DMS153 treated with DMSO at 0.1 percent for 48 hours (cell line): Measurements from ENCODE around the gene PPP1R10.
"Not testable (repeated sequence)": the region's sequence is repeated elsewhere in the genome, so short reads cannot be mapped to it uniquely, and the experiment has no call there.

ENCODE experiments used
- DNase-seq: peaks from one replicate; lab custom pipeline; 2025; ENCODE audit not compliant: unreplicated experiment; lab: John Stamatoyannopoulos, UW

The PPP1R10 gene

GRCh38 chr6:30616811-30617564 lies at the start of gene PPP1R10:
PPP1R10 (minus strand) TSS chr6:30617243; CDS start chr6:30609944, 7,299 bp downstream.
- peak; percentile 98 for DNase-seq

- not testable (repeated sequence) for DNase-seq
Measured at GRCh38 chr6:30666300-30666699, 49.3 kb upstream of the PPP1R10 start.

DNA sequence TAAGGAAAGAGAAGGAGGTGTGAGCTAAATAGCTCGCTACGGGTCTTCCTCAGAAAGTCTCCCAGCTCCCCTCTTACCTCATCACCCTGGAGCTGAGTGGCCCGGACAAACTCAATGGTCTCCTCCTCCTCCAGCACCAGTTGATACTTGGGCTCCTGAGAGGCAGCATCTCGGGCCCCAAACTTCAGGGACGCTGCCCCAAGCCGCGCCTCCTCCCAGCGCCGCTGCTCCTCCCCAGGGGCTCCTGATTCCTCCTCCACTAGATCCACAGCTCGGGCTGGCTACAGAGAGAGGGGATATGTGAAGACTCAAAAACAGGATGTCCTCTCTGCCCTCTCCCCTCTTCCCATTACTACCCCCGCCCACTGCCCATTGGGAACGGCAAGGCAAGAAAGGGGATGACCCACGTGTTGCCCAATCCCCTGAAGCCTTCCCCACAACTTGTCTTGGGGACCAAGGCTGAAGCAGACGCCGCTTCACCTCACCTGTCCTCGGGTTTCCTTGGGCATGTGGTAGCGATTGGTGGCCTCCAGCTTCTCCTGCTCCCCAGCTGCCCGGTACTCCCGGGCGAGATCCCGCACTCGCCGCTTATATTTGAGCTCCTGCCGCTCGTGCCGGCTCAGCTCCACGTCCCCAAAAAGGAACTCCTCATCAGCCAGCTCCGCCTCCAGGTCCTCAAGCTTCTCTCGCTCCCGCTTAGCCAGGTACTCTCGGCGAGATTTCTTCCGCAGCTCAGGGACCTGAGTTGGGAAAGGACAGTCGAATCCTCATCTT lies 48.1 kb upstream of the PPP1R10 start:
- no peak for DNase-seq

- not testable (repeated sequence) for DNase-seq
Measured at GRCh38 chr6:30657922-30658321, 40.9 kb upstream of the PPP1R10 start.

DNA sequence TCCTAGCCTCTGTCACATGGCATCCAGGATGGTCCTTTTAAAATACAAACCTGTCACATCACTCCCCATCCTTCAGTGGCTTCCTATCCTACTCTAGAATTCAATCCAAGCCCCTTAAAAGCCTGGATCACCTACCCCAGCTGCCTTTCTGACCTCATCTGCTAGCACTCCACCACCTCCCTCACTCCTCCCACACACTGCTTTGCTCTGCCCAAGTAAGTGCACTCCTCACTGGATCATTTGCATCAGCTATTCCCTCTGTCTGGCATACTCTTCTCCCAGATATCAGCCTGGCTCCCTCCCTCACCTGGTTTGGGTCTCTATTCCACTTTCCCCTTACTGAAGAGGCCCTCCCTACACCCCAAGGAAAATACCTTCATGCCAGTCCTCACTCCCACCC lies 40.4 kb upstream of the PPP1R10 start:
- no peak for DNase-seq

GRCh38 chr6:30656513-30656912 lies 39.5 kb upstream of the PPP1R10 start:
- no peak for DNase-seq

- DNase-seq, result no peak
Measured at GRCh38 chr6:30655743-30656094, 38.7 kb upstream of the PPP1R10 start.

DNA sequence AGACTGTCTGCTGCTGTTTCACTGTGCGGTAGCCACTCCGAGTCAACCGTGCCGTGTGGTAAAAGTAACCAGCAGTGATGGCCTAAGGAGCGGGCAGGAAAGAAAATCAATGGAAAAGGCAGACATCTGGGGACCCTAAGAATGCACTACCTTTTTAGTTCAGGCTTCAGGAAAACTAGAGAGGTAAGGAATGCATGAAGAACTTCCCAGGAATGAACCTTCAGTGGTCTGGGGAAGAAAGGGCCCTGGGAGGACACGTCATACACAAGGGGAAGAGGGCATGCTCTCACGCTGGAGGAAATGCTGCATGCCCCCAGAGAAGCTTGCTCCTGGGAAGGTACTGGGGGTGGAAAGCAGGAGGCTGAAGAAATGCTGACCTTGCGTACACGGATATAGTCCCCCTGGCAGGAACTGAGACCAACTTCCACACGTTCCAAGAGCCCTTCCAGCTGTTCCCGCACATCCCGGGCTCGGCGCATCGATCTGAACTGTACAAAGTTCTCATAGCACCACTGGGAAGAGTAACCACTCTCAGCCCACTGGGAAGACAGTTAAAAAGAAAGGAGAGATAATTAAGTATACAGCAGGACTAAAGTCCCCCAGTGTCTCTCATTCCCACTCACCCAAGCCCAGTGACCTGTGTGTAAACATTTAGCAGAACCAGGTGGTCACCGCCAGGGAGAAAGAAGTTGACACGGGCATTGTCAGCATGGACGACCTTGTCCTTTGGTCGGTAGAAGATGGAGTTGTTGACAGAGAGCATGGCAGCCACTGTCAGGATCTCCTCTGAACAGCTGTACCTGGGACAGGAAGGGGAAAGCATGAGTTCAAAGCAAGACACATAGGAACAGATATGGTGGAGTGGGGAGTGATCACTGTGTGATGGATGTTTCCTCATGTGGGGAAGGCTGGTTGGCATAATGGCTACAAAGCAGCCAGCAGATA lies 38.0 kb upstream of the PPP1R10 start:
- no peak for DNase-seq

DNA sequence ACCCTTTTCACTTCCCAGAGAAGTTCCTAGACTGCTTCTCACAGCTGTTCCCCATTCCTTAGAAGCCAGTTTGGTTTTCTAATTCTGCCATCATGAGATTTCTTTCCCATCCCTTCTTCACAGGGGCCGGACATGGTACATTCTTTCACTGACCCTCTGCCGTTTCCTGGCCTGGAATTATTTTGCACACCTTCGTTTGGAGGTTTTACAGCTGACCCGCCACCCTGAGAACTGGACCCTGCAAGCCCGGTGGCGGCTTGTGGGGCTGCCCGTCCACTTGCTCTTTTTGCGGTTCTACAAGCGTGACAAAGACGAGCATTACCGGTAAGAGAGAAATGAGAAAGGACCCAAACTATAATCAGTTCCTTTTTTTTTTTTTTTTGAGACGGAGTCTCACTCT lies 34.1 kb upstream of the PPP1R10 start:
- DNase-seq, result no peak

DNA sequence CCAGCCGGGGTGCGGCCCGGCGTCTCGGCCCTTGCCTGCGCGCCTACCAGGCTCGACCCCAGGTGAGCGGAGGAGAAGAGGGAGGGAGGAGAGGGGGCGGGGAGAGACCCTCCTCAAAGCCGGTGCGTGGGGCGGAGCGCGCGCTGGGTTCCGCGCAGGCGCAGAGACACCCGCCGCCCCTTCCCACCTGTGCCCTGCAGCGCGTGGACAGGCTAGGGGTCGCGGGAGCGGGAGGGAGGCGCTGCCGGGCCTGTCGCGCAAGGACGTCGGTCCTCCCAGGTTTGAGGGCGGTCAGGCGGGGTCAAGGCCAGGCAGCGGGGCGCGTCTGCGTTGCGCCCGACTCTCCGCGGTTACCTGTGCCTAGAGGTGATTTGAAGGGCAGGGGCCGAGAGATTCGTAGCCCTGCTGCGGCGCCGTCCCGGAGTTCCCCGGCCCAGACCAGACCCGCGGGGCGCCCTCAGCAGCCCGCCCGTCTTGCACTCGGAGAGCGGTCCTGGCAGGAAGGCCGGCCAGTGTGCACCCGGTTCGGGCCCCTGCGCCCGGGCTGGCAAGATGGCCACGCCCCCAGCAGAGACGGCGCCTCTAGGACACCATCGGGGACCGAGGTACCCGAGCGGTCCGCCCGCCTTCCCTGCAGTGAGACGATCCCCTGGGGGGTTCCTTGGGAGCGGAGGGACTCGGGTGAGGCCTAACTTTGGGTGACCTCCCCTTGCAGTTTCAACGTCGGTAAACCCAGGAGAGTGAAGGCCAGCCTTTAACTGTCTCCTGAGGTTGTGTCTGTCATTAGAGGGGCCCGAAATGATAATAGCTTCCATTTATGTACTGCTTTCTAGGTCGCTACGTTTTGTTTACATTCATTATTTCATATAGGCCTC lies 30.4 kb upstream of the PPP1R10 start:
- peak; percentile 64 for DNase-seq

DNA sequence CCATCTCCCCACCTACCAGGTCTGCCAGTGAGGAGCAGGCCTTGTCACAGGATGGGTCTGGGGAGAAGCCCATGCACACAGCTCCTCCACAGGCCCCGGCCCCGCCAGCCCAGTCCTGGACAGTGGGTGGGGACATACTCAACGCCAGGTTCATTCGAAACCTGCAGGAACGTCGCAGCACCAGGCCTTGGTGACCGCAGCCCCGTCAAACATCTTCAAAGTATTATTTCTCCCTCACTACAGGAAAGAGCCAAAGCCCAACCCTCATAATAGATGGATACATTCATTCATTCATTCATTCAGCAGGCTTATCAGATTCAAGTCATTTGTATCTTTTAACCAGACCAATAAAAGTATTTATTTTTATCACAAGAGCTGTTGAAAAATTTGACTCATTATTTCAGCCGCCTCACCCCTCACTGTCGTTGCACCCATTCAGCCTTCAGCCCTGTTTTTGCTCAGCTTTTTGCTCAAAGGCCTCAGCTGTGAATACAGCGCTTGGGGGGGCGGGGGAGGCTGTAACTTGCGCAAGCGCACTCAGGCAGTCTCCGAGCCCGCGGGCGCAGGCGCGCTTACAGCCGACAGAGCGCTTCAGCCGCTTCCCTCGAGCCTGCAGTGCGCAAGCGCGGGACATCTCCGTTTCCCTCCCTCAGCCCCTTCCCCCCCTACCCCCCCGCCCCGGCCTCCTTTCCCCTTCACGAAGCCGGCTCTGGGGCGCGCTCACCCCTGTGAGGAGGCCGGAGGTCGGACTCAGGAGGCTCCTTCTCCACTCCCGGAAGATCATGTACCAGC lies 29.6 kb upstream of the PPP1R10 start, which contains the start of gene C6orf136:
TSS of gene C6orf136 (plus strand) at position 684 of the 792 bp plus-strand sequence. CDS start at position 783, 99 bp downstream.
- DNase-seq, result peak; percentile 74

DNA sequence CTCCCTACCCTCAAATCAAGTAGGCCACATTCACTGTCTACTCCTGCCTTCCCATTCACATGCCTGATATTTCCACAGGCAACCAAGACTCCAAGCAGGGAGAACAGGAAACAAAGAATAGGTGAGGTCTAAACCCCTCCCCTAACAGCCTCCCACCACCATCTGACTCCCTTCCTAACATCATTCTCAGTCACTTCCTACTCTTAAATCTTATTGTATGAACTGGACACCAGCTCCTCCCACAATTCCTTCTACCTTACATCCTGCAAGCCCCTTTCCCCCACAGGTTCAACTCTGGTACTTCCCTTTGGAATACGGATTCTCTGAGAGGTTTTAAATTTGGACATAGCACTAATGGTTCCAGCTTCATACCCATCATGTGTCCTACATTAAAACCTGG lies 28.9 kb upstream of the PPP1R10 start:
- no peak for DNase-seq

- DNase-seq, result no peak
Measured at GRCh38 chr6:30644769-30645168, 27.7 kb upstream of the PPP1R10 start.

GRCh38 chr6:30643656-30644055 lies 26.6 kb upstream of the PPP1R10 start:
- DNase-seq, result no peak

- no peak for DNase-seq
Measured at GRCh38 chr6:30641048-30641447, 24.0 kb upstream of the PPP1R10 start.

GRCh38 chr6:30640481-30640880 lies 23.4 kb upstream of the PPP1R10 start:
- no peak for DNase-seq

DNA sequence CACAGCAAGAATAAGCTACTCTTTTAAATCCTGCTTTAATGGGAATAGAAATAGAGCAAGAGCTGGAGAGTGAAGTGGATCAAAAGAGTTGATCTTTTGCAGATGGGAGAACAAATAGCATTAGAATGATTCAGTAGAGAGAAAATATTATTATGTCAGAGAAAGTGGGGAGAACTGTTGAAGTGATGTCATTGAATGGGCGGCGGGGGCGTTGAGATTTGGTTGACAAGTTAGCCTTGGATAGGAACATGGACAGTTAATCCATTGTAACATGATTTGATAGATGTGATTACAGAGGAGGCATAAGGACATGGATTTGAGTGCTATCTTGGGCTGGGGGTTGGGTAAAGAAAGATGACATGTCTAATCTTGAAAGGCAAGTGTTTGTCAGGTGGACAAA lies 18.8 kb upstream of the PPP1R10 start:
- no peak for DNase-seq

- peak; percentile 52 for DNase-seq
Measured at GRCh38 chr6:30626484-30627366, 9.7 kb upstream of the PPP1R10 start, which contains the start of gene ATAT1. ATAT1 (plus strand) TSS chr6:30626874.
